HepG2 (cell line): ENCODE results near the gene APCDD1L. TPM values are rescaled to one million over a fixed set of nuclear protein-coding genes. Genes with fewer than 3 reads are reported as not detected.

Experiments
- ATAC-seq: fragments of 200-7000 bp; cut with Tn5 transposase; 3 replicates; pipeline ENCODE4 v1.9.1; 2020; ENCODE audit warnings: mild to moderate bottlenecking, moderate library complexity
- BruUV-seq: library from RNA; stranded (reverse); fragments of 400-500 nt; replicated peaks from 2 replicates; lab custom pipeline; 2021; lab: Mats Ljungman, UMichigan
- CTCF ChIA-PET: fragments of 300-600 bp; formaldehyde crosslinking; extraction: SDS; loops from one replicate; lab custom pipeline; 2021; ENCODE audit warnings: low total read pairs, inconsistent platforms, low intra/inter-chr PET ratio; lab: Yijun Ruan, JAX
- POLR2A ChIA-PET: fragments of 350-600 bp; sonication (Branson Sonifier 250); formaldehyde crosslinking; loops from one replicate; lab custom pipeline; 2020; ENCODE audit warnings: antibody characterized with exemption, inconsistent platforms; lab: Yijun Ruan, JAX
- DNase-seq: peaks from one replicate; pipeline ENCODE4 v3.0.0-alpha.2; 2015; ENCODE audit warnings: low spot score
- FAIRE-seq: peaks from 3 replicates; lab custom pipeline; 2011; peaks lifted over from hg19 to GRCh38; lab: Jason Lieb, UNC
- H2AFZ ChIP-seq: one replicate; pipeline ENCODE4 v1.6.1; 2011; ENCODE audit warnings: low read length, inconsistent platforms
- H3K27ac ChIP-seq: fragments of 300-600 bp; 3 replicates; pipeline ENCODE4 v1.8.0; 2011; ENCODE audit warnings: mixed run types, mild to moderate bottlenecking, mixed read lengths, low read length, inconsistent platforms; ENCODE audit not compliant: insufficient read depth; ENCODE audit errors: extremely low read length
- H3K27me3 ChIP-seq, 2 experiments: fragments of 200-600 bp in 1 of 2; 2 replicates in 1 of 2; 3 replicates in 1 of 2; pipeline versions ENCODE4 v1.6.0 to v1.8.0; 2011; ENCODE audit warnings: low read length in 2 of 2, mild to moderate bottlenecking in 2 of 2, moderate library complexity in 2 of 2, inconsistent platforms in 1 of 2; ENCODE audit not compliant: insufficient read depth in 2 of 2, control insufficient read depth in 1 of 2
- H3K36me3 ChIP-seq, 2 experiments: fragments of 200-600 bp in 1 of 2; replicated peaks in 1 of 2; 2 replicates in 1 of 2; 3 replicates in 1 of 2; pipeline versions ENCODE4 v1.5.1 to v1.8.0; 2011; ENCODE audit warnings: low read length in 2 of 2, inconsistent platforms in 1 of 2; ENCODE audit not compliant: insufficient read depth in 2 of 2, control insufficient read depth in 1 of 2
- H3K4me1 ChIP-seq: 2 replicates; pipeline ENCODE4 v1.5.1; 2012; ENCODE audit warnings: low read length, inconsistent platforms; ENCODE audit not compliant: insufficient read depth
- H3K4me2 ChIP-seq: 2 replicates; pipeline ENCODE4 v1.6.0; 2011; ENCODE audit warnings: low read depth, low read length, inconsistent platforms
- H3K4me3 ChIP-seq, 3 experiments: fragments of 200-600 bp in 1 of 3; sonication (generic), shearing (Covaris generic) in 1 of 3; replicated peaks in 1 of 3; 2 replicates each; pipeline ENCODE4 v1.5.1; 2011 to 2016; ENCODE audit warnings: low read length in 3 of 3, inconsistent platforms in 2 of 3, low read depth in 2 of 3, mild to moderate bottlenecking in 2 of 3, control low read depth in 1 of 3, mixed read lengths in 1 of 3; ENCODE audit not compliant: insufficient read depth in 1 of 3
- H3K79me2 ChIP-seq: one replicate; pipeline ENCODE4 v1.6.1; 2011; ENCODE audit warnings: low read length, inconsistent platforms; ENCODE audit not compliant: insufficient read depth
- H3K9ac ChIP-seq: 2 replicates; pipeline ENCODE4 v1.6.0; 2011; ENCODE audit warnings: mild to moderate bottlenecking, low read depth, low read length, inconsistent platforms; ENCODE audit not compliant: insufficient read depth
- H3K9me3 ChIP-seq: 2 replicates; pipeline ENCODE4 v1.5.1; 2012; ENCODE audit warnings: mild to moderate bottlenecking, low read length
- H4K20me1 ChIP-seq: 2 replicates; pipeline ENCODE4 v1.6.0; 2011; ENCODE audit warnings: inconsistent platforms, mild to moderate bottlenecking, low read length, moderate library complexity; ENCODE audit not compliant: insufficient read depth
- CEBPG ChIP-seq: IDR thresholded peaks from 2 replicates; pipeline ENCODE4 v1.6.1; 2016
- CHCHD3 ChIP-seq: sonication (generic); formaldehyde crosslinking; IDR thresholded peaks from 2 replicates; pipeline ENCODE4 v1.8.0; 2022; ENCODE audit warnings: mild to moderate bottlenecking, missing genetic modification reagents, moderate library complexity
- JDP2 ChIP-seq: sonication (generic); formaldehyde crosslinking; IDR thresholded peaks from 2 replicates; pipeline ENCODE4 v1.8.1; 2022; ENCODE audit warnings: missing genetic modification reagents, borderline replicate concordance
- JUNB ChIP-seq: sonication (generic); formaldehyde crosslinking; IDR thresholded peaks from 2 replicates; pipeline ENCODE4 v1.8.0; 2022; ENCODE audit warnings: missing genetic modification reagents, mild to moderate bottlenecking, borderline replicate concordance
- KLF15 ChIP-seq: sonication (generic); formaldehyde crosslinking; IDR thresholded peaks from 2 replicates; pipeline ENCODE4 v1.8.1; 2023; ENCODE audit warnings: borderline replicate concordance, mild to moderate bottlenecking, inconsistent platforms, missing genetic modification reagents, mixed read lengths
- MTA3 ChIP-seq: sonication (generic); formaldehyde crosslinking; IDR thresholded peaks from 2 replicates; pipeline ENCODE4 v1.4.0; 2020; ENCODE audit warnings: missing genetic modification reagents
- MTERF4 ChIP-seq: sonication (generic); formaldehyde crosslinking; IDR thresholded peaks from 2 replicates; pipeline ENCODE4 v1.8.0; 2023; ENCODE audit warnings: mild to moderate bottlenecking, missing genetic modification reagents
- PHF20 ChIP-seq: sonication (generic); formaldehyde crosslinking; IDR thresholded peaks from 2 replicates; pipeline ENCODE4 v1.5.0; 2020; ENCODE audit warnings: mild to moderate bottlenecking, missing genetic modification reagents
- REXO4 ChIP-seq: sonication (generic); formaldehyde crosslinking; IDR thresholded peaks from 2 replicates; pipeline ENCODE4 v1.8.0; 2022; ENCODE audit warnings: missing genetic modification reagents, mild to moderate bottlenecking, borderline replicate concordance
- SNAPC5 ChIP-seq: sonication (generic); formaldehyde crosslinking; IDR thresholded peaks from 2 replicates; pipeline ENCODE4 v1.8.1; 2023; ENCODE audit warnings: mild to moderate bottlenecking, missing genetic modification reagents, borderline replicate concordance
- ZFAT ChIP-seq: sonication (generic); formaldehyde crosslinking; conservative IDR thresholded peaks from 2 replicates; pipeline ENCODE4 v1.8.1; 2023; ENCODE audit warnings: missing genetic modification reagents, inconsistent platforms
- ZNF10 ChIP-seq: sonication (generic); formaldehyde crosslinking; IDR thresholded peaks from 2 replicates; pipeline ENCODE4 v1.4.0; 2020; ENCODE audit warnings: mild to moderate bottlenecking, low read depth, missing genetic modification reagents, borderline replicate concordance
- ZNF18 ChIP-seq: sonication (generic); formaldehyde crosslinking; IDR thresholded peaks from 2 replicates; pipeline ENCODE4 v1.8.0; 2022; ENCODE audit warnings: mild to moderate bottlenecking, missing genetic modification reagents; ENCODE audit not compliant: insufficient replicate concordance
- ZNF383 ChIP-seq: sonication (generic); formaldehyde crosslinking; IDR thresholded peaks from 2 replicates; pipeline ENCODE4 v1.4.0; 2020; ENCODE audit warnings: missing genetic modification reagents, mild to moderate bottlenecking, borderline replicate concordance
- ZNF558 ChIP-seq: sonication (generic); formaldehyde crosslinking; IDR thresholded peaks from 2 replicates; pipeline ENCODE4 v1.9.0; 2022; ENCODE audit warnings: mild to moderate bottlenecking, missing genetic modification reagents, borderline replicate concordance
- WGBS: methylation state at CpG from one replicate; pipeline ENCODE4 v1.1.6; 2017; ENCODE audit warnings: low lambda C conversion rate; 5-methylcytosine and 5-hydroxymethylcytosine counted together
- in situ Hi-C: cut with HindIII; loops from 2 replicates; pipeline ENCODE4 v1.10.0; 2017; ENCODE audit warnings: low pct_unique_long_range_greater_than_20kb; ENCODE audit not compliant: extremely low pct_ligation_motif_present
- intact Hi-C: fragments of 100-400 bp; cut with micrococcal nuclease; formaldehyde crosslinking; loops from one replicate; pipeline ENCODE4 v1.10.0; 2022; ENCODE audit not compliant: unreplicated experiment
- polyA plus RNA-seq, 8 experiments: library from polyadenylated mRNA; depleted of rRNA in 3 of 8; stranded (reverse) in 7 of 8; unstranded in 1 of 8; fragments of >200 nt; fragmentation: Illumina TruSeq in 4 of 8; extraction: Trizol in 4 of 8; gene quantifications; 2 replicates each; pipeline versions ENCODE4 v1.2.1 to v1.2.3, GENCODE V29; 2011 to 2016; ENCODE audit warnings: low read depth in 4 of 8, missing spikeins in 1 of 8, mixed read lengths in 1 of 8; ENCODE audit not compliant: insufficient read depth in 1 of 8
- total RNA-seq, 5 experiments: library from RNA; depleted of rRNA; stranded (reverse); fragments of >200 nt; fragmentation: Illumina TruSeq; extraction: Trizol; gene quantifications; 2 replicates each; pipeline ENCODE4 v1.2.3, GENCODE V29; 2016; ENCODE audit warnings: low read depth in 1 of 5
- TF ChIP-seq, protein P1 (sequence below): sonication (generic); formaldehyde crosslinking; IDR thresholded peaks from 2 replicates; pipeline ENCODE4 v1.4.0; 2020; ENCODE audit warnings: missing genetic modification reagents, borderline replicate concordance

Gene APCDD1L
- total and polyA plus RNA-seq, 2 of the 13 experiments (the other 11 are each of a cell fraction or from before 2014, with no cell fraction given), result not detected

- 0% methylated on average over 2 of the region's 2 CpGs for WGBS
- no peak for TF ChIP-seq ZFAT (CRISPR knock-in tag)
- no peak for TF ChIP-seq MTERF4
- no peak for TF ChIP-seq MTA3 (CRISPR knock-in tag)
- TF ChIP-seq KLF15 (CRISPR knock-in tag), result no peak
- TF ChIP-seq, protein P1, sequence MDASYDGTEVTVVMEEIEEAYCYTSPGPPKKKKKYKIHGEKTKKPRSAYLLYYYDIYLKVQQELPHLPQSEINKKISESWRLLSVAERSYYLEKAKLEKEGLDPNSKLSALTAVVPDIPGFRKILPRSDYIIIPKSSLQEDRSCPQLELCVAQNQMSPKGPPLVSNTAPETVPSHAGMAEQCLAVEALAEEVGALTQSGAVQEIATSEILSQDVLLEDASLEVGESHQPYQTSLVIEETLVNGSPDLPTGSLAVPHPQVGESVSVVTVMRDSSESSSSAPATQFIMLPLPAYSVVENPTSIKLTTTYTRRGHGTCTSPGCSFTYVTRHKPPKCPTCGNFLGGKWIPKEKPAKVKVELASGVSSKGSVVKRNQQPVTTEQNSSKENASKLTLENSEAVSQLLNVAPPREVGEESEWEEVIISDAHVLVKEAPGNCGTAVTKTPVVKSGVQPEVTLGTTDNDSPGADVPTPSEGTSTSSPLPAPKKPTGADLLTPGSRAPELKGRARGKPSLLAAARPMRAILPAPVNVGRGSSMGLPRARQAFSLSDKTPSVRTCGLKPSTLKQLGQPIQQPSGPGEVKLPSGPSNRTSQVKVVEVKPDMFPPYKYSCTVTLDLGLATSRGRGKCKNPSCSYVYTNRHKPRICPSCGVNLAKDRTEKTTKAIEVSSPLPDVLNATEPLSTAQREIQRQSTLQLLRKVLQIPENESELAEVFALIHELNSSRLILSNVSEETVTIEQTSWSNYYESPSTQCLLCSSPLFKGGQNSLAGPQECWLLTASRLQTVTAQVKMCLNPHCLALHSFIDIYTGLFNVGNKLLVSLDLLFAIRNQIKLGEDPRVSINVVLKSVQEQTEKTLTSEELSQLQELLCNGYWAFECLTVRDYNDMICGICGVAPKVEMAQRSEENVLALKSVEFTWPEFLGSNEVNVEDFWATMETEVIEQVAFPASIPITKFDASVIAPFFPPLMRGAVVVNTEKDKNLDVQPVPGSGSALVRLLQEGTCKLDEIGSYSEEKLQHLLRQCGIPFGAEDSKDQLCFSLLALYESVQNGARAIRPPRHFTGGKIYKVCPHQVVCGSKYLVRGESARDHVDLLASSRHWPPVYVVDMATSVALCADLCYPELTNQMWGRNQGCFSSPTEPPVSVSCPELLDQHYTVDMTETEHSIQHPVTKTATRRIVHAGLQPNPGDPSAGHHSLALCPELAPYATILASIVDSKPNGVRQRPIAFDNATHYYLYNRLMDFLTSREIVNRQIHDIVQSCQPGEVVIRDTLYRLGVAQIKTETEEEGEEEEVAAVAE (CRISPR knock-in tag), result no peak
- TF ChIP-seq ZNF383 (CRISPR knock-in tag), result no peak
- no peak for TF ChIP-seq CEBPG (CRISPR knock-in tag)
- TF ChIP-seq JDP2 (CRISPR knock-in tag), result no peak
- no peak for TF ChIP-seq REXO4 (CRISPR knock-in tag)
- TF ChIP-seq PHF20 (CRISPR knock-in tag), result no peak
- TF ChIP-seq ZNF558 (CRISPR knock-in tag), result no peak
- no peak for TF ChIP-seq JUNB (CRISPR knock-in tag)
- TF ChIP-seq ZNF10 (CRISPR knock-in tag), result no peak
- TF ChIP-seq SNAPC5 (CRISPR knock-in tag), result no peak
- TF ChIP-seq CHCHD3 (CRISPR knock-in tag), result no peak
- TF ChIP-seq ZNF18 (CRISPR knock-in tag), result no peak
Measured at GRCh38 chr20:58538752-58539151, 23.6 kb upstream of the APCDD1L start.

More at GRCh38 chr20:58538752-58539151, 23.6 kb upstream of the APCDD1L start:
- intact Hi-C loops (no loop called here), in situ Hi-C loops (no loop called here)
- Histone ChIP-seq H3K27me3 (peaks cover 5 to 29% of the 10 kb centered on the region in 2 experiments), H3K79me2 (no peaks in the 10 kb centered on the region), H3K4me3 (no peak overlapping the region), H3K27ac (no peak overlapping the region), H3K9me3 (0 out of 2 replicates have a peak, but pooled peaks cover 5% of the 10 kb centered on the region), H3K4me1 (no peaks in the 10 kb centered on the region), H2AFZ (no peak overlapping the region), H3K36me3 (no peaks in the 10 kb centered on the region), H4K20me1 (no peaks in the 10 kb centered on the region), H3K4me2 (no peak overlapping the region), H3K9ac (no peak overlapping the region)
- ATAC-seq (no peak), FAIRE-seq (no peak), DNase-seq (no peak)
- CTCF ChIA-PET, result no interaction called here
- BruUV-seq, result no TSS peak
- POLR2A ChIA-PET, result no interaction called here
